ENCODE measurements around the gene TKFC.
"Not testable (repeated sequence)": the region's sequence is repeated elsewhere in the genome, so short reads cannot be mapped to it uniquely, and the experiment has no call there.

TKFC gene

DNA sequence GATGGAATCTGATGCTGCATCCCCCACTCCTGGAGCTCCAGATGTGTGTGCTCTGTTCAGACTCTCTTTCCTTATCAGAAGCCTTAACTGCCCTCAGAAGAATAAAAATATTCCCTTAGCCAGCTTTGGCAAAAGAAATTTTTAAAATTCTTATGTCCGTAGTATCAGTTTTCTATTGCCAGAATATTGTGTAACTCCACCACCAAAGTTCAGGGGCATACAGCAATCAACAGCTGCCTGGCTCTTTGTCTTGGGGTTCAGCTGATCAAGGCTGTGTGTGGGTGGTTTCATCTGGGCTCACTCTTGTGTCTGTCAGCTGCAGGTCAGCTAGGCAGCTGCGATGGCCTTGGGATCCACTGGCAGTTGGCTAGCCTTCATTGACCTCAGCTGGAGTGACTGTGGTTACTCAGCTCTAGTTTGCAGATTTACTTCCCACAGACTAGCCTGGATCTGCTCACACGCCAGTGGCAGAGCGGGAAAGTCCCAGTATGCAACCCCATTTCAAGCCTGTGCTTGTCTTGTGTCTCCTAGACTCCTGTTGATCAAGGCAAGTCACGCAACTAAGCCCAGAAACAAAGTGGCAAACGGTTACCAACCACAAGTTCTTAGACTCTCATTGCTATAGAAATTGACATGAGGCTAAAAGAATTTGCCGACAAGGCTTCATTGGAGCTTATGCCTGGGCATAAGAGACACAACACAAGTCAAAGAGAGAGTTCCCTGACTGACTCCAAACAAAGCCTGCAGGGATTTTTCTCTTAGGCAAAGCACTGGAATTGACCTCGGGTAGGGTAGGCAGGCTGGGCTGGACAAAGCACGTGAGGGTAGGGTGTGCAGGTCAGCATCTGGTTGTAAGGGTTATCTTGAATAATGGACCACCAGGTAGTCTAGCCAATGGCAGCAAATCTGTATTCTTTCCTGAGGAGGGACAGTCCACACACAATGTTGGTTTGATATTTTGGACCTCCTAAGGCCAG is 36.6 kb downstream of the TKFC start:
- DNase-seq = no peak

DNA sequence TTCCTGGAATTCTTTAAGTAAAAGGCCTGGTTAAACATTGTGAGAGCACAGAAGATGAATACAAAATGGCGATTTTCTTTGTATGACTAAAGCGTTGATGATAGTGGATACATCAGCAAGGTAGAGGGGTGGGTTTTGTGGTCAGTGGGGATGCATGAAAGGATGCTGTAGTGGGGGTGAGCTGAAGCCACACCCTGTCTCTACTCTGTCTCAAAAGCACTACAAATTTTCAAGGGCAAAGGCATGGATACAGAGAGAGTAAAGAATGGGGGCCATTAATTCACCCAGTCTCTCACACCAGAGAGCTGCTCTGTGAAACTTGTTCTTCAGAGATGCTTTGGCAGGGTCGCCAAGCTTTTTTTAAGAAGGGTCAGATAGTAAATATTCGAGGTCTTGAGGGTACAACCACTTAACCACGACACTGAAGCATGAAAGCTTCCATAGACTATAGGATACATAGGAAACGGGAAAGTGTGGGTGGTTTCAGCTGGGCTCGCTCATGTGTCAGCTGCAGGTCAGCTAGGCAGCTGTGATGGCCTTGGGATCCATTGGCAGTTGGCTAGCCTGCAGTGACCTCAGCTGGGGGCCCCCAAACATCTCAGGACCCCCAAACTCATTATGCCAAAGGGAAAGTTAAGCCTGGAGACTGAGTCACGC is 37.4 kb downstream of the TKFC start:
- peak in 1 of 5 experiments; percentile 22 for DNase-seq

DNA sequence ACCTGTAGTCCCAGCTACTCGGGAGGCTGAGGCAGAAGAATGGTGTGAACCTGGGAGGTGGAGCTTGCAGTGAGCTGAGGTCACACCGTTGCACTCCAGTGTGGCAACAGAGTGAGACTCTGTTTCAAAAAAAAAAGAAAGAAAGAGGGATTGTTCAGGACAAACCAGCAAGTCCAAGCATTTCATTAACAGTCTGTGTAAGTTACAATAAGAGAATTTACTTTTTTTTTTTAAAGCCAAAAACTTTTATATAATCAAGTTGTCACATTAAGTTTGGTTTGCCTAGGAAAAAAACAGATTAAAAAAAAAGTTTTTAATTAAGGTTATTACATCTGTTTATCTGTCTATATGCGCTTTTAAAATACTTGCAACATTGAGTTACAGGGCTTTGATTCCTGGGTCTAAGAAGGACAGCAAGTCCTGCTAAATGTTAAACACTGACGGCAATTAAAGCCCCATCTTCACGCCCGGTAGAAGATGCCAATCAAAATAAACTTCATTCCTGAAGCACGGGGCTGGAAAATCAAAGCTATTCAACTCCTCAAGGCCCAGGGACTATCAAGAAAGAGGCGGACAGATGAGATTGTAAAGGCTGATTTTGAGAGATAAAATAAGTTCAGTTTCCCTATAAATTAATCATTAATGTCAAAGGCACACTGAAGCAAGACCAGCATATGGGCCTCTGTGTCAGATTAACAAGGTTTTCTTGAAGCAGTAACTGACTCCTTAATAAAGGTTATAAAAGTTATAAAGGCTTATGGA is 39.8 kb downstream of the TKFC start:
- no peak for DNase-seq

DNA sequence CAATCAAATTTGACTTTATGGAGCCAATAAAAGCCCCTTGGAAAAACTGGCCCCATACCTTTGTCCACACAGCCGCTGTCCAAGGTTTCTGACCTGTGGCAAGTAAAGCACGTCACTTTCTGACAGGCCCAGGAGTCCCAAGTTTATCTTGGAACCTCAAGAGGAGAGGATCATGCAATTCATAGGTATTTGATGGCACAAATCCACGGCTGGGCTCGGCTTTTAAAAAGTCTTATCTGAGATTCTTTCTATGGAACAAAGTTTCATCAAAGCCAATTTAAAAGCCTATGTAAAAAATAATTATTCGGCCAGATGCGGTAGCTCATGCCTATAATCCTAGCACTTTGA is 42.7 kb downstream of the TKFC start:
- DNase-seq = no peak

DNA sequence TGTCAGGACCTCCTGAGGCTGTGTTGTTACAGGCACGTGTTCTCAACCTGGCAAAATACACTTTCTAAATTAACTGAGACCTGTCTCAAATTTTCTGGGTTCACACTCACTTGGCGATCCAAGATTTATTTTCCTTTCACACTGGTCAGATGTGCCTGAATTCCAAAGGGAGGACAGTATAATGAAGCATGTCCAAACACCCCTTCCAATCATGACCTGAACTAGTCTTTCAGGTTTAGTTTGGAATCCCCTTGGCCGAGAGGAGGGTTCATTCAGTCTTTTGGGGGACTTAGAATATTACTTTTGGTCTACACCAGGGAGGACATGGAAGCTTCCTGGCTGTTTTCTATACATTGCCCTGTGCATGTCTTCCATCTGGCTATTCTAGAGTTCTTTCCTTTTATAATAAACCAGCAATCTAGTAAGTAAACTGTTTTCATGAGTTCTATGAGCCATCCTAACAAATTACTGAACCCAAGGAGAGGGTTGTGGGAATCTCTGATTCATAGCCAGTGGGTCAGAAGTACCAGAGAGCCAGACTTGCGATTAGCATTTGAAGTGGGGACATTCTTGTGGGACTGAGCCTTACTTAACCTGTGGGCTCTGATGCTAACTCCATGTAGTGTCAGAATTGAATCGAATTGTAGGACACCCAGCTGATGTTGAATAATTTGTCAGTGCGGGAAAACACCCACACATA is 44.6 kb downstream of the TKFC start:
- DNase-seq = no peak

DNA sequence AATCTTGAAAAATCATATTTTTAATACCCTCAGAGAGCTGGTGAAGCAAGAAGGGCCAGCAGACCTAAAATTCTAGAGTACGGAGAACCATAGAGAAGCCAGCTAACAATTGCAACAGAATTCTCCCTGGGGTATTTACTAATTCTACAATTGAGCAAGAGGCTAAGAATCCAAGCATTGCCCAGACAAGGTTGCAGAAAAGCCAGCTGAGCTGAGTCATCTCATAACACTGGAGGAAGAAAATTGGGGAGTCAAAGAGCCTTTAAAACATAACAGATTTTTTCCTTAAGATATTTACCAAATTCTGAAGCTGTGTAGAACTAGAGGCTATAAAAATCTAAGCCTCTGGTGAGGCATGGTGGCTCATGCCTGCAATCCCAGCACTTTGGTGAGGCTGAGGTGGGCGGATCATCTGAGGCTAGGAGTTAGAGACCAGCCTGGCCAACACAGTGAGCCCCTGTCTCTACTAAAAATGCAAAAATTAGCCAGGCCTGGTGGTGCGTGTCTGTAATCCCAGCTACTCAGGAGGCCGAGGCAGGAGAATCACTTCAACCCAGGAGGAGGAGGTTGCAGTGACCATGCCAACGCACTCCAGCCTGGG is 45.8 kb downstream of the TKFC start:
- DNase-seq = no peak

DNA sequence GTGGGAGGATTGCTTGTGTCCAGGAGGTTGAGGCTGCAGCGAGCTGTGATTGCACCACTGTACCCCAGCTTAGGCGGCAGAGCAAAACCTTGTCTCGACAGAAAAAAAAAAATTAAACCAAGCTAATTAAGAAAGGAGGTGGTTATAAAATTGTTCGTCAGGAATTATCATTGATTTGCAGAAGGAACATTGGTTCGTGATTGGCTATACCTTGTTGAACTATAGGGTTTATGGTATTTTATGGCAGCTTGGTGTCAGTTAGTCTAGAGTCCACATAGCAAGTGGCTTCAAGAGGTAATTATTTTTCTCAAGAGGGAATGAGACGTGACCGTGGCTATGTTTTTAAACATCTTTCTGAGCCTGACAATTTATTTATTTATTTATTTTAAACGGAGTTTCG is 47.9 kb downstream of the TKFC start:
- DNase-seq = no peak

DNA sequence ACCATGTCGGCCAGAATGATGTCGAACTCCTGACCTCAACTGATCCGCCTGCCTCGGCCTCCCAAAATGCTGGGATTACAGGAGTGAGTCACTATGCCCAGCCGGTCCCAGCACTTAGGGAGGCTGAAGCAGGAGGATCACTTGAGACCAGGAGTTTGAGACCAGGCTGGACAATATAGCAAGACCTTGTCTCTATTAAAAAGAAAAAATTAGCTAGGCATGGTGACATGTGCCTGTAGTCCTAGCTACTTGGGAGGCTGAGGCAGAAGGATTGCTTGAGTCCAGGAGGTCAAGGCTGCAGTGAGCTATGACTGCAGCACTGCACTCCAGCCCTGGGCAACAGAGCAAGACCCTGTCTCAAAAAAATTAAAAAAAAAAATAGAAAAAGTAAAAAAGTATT is 50.8 kb downstream of the TKFC start:
- not testable (repeated sequence) for DNase-seq

DNA sequence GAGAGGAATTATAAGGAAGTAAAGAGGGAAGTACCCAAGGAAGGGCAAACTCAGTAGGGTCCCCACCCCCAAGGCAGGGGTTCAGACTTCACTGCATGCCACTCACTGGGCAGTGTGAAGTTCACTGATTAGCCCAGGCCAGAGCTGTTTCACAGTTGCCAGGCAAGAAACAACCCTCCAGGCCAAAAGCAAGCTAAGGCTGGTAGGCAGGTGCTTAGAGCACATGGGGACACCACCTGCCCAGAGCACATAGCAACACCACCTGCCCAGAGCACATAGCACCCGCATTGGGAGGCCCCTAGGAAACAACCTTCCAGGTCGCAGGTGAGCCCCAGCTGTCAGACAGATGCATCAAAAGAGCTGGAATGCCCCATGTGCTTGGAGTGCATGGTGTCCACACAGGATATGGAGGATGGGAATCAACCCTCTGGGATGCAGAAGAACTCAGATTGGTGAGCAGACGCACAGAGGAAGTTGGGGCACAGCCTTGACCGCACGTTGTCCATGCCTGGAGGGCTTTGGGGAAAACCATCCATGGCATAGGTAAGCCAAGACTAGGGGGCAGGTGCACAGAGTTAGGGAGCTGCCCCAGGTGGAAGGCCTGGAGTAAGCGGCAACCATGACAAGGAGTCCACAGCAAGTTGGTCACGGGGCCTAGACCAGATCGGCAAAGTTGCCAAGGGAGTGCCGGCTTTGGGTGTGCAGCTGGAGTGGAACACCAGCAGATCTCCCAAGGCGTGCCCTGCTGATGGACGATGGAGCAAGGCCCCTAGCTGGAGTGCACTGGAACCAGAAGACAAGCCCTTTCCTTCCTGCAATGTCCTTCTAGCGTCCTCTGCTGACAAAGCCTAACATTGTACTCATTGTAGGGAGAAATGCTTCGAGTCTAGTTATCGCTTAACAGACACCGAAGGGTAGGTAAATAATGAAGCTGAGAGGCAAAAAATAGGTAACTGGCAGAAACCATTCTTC is 51.5 kb downstream of the TKFC start:
- no peak for DNase-seq

DNA sequence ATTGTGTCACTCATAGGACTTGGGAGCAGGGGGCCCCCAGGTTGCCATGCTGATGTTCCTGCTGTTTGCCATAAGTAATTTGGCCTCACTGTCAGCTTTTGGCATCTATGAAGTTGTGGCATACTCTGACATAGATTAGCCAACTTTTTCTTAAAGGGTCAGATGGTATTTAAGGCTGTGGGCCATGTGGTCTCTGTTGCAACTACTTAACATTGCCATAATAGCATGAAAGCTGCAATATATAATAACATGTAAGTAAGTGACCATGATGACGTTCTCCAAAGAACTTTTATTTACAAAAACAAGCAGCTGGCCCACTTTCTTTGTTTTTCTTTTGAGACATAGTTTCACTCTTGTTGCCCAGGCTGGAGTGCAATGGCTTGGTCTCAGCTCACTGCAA is 57.1 kb downstream of the TKFC start:
- DNase-seq = no peak

DNA sequence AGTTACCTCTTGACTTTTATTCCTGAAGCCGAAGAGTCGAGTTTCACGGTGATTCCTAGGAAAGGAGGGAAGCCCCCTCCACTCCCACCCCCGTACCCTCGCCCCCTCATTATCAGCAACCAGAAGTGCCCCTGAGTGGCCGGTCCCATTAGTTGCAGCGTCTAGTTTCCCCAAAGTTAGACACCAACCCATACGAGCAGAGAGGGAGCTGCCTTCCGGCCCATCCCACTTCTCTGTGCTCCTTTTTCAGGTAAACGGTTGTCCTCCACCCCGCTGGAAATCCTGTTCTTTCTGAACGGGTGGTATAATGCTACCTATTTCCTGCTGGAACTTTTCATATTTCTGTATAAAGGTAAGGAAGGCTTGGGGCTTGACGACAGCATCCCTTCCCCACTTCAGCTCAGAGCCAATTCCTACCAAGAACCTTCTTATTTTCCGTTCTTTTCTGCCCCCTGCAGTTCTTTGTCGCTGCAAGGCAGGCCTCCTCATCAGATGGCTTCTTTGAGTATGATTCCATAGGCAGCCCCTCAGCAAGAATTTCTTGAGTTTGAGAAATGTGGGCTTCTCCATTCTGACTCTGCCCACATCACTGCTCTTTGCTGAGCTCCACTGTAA is 60.1 kb downstream of the TKFC start:
- DNase-seq = no peak
